Activated T-helper 1 cell treated with anti-CD3 and anti-CD28 coated beads, Interleukin-2, amount 50 U/mL, for 16 hours (primary cell): ENCODE data around the gene TGFBRAP1.
"Not testable (repeated sequence)": the region's sequence is repeated elsewhere in the genome, so short reads cannot be mapped to it uniquely, and the experiment has no call there.

Experiments
- DNase-seq, 2 donors: peaks; one replicate each; pipeline ENCODE4 v3.0.0-alpha.2; 2020; ENCODE audit warnings: low read depth in 1 of 2, low spot score in 1 of 2

TGFBRAP1 gene

GRCh38 chr2:105283532-105283931 is 46.0 kb downstream of the TGFBRAP1 start:
- DNase-seq: no peak

GRCh38 chr2:105280281-105280680 is 49.3 kb downstream of the TGFBRAP1 start:
- no peak for DNase-seq

GRCh38 chr2:105279126-105279525 is 50.4 kb downstream of the TGFBRAP1 start:
- no peak for DNase-seq

- no peak for DNase-seq
Measured at GRCh38 chr2:105278654-105279053, 50.9 kb downstream of the TGFBRAP1 start.

- DNase-seq: no peak
Measured at GRCh38 chr2:105274046-105274445, 55.5 kb downstream of the TGFBRAP1 start.

- no peak for DNase-seq
Measured at GRCh38 chr2:105272176-105272575, 57.4 kb downstream of the TGFBRAP1 start.

GRCh38 chr2:105271393-105272045 is 58.0 kb downstream of the TGFBRAP1 start:
- DNase-seq: no peak

GRCh38 chr2:105269426-105269825 is 60.1 kb downstream of the TGFBRAP1 start:
- no peak for DNase-seq

- DNase-seq: no peak
Measured at GRCh38 chr2:105262651-105263091, 66.9 kb downstream of the TGFBRAP1 start.

GRCh38 chr2:105261061-105261460 is 68.5 kb downstream of the TGFBRAP1 start:
- no peak for DNase-seq

- DNase-seq: no peak
Measured at GRCh38 chr2:105258835-105259350, 70.6 kb downstream of the TGFBRAP1 start.

GRCh38 chr2:105257981-105258380 is 71.6 kb downstream of the TGFBRAP1 start:
- no peak for DNase-seq

GRCh38 chr2:105256431-105257047 is 73.0 kb downstream of the TGFBRAP1 start:
- no peak for DNase-seq

- DNase-seq: no peak
Measured at GRCh38 chr2:105255979-105256378, 73.6 kb downstream of the TGFBRAP1 start.

- DNase-seq: no peak
Measured at GRCh38 chr2:105254531-105255210, 74.9 kb downstream of the TGFBRAP1 start.

GRCh38 chr2:105252271-105252670 is 77.3 kb downstream of the TGFBRAP1 start:
- no peak for DNase-seq

GRCh38 chr2:105251016-105251648 is 78.4 kb downstream of the TGFBRAP1 start:
- not testable (repeated sequence) for DNase-seq

- DNase-seq: no peak
Measured at GRCh38 chr2:105249891-105250290, 79.6 kb downstream of the TGFBRAP1 start.

- no peak for DNase-seq
Measured at GRCh38 chr2:105249181-105249580, 80.4 kb downstream of the TGFBRAP1 start.

GRCh38 chr2:105248316-105249070 is 81.0 kb downstream of the TGFBRAP1 start:
- DNase-seq: no peak

- DNase-seq: no peak
Measured at GRCh38 chr2:105244451-105244850, 85.1 kb downstream of the TGFBRAP1 start.
